T47D (cell line): Measurements from ENCODE around the gene SNX19.
"Not testable (repeated sequence)": the region's sequence is repeated elsewhere in the genome, so short reads cannot be mapped to it uniquely, and the experiment has no call there.

Source experiments
- DNase-seq, 2 experiments: peaks; one replicate each; pipeline versions ENCODE4 v3.0.0 to v3.0.0-alpha.2; 2011 to 2012; ENCODE audit warnings: low read depth in 1 of 2, low spot score in 1 of 2
- JUND ChIP-seq: IDR thresholded peaks from 2 replicates; pipeline ENCODE4 v1.6.1; 2012; ENCODE audit warnings: low read depth
- in situ Hi-C: cut with HindIII; loops from 2 replicates; pipeline ENCODE4 v1.10.0; 2016; ENCODE audit warnings: low sequenced_read_pairs, low pct_unique_long_range_greater_than_20kb

SNX19 gene, protein sequence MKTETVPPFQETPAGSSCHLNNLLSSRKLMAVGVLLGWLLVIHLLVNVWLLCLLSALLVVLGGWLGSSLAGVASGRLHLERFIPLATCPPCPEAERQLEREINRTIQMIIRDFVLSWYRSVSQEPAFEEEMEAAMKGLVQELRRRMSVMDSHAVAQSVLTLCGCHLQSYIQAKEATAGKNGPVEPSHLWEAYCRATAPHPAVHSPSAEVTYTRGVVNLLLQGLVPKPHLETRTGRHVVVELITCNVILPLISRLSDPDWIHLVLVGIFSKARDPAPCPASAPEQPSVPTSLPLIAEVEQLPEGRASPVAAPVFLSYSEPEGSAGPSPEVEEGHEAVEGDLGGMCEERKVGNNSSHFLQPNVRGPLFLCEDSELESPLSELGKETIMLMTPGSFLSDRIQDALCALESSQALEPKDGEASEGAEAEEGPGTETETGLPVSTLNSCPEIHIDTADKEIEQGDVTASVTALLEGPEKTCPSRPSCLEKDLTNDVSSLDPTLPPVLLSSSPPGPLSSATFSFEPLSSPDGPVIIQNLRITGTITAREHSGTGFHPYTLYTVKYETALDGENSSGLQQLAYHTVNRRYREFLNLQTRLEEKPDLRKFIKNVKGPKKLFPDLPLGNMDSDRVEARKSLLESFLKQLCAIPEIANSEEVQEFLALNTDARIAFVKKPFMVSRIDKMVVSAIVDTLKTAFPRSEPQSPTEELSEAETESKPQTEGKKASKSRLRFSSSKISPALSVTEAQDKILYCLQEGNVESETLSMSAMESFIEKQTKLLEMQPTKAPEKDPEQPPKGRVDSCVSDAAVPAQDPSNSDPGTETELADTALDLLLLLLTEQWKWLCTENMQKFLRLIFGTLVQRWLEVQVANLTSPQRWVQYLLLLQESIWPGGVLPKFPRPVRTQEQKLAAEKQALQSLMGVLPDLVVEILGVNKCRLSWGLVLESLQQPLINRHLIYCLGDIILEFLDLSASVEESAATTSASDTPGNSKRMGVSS

DNA sequence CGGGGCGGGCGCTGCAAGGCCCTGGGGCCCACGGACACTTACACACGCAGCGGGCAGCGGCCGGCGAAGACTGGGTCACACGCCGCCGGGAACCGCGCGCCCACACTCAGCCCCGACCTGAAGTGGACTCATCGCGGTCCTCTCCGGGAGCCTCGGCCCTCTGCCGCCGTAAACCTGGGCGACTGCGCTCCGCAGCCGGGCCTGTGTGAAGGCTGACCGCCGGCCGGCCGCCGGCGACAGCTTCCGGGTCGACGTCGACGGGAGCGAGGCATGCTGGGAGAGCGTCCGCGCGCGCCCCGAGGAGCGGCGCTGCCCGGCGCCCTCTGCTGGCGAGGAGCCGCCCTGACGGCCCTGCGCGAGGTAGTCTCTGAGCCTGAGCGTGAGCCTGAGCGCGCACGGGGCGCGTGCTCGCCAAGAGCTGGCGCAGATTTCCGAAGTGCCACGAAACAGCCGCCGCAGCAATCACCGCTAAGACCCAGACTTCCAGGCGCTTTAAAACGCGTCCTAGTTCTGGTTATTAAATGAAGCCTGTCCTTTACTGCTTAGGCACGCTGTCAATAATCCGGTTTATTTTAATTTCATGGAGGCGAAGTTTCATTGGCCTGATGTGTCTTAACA, at the start of gene SNX19:
SNX19 (minus strand) TSS at position 242 of the 618 bp plus-strand sequence. CDS start 540 bp downstream, outside the sequence.
- no peak for TF ChIP-seq JUND
- peak; percentile 97 to 99 for DNase-seq
- in situ Hi-C loops, result no loop called here

- no peak for TF ChIP-seq JUND
- in situ Hi-C loops, result no loop called here
- no peak for DNase-seq
Measured at GRCh38 chr11:130964058-130964792, 47.9 kb upstream of the SNX19 start.

DNA sequence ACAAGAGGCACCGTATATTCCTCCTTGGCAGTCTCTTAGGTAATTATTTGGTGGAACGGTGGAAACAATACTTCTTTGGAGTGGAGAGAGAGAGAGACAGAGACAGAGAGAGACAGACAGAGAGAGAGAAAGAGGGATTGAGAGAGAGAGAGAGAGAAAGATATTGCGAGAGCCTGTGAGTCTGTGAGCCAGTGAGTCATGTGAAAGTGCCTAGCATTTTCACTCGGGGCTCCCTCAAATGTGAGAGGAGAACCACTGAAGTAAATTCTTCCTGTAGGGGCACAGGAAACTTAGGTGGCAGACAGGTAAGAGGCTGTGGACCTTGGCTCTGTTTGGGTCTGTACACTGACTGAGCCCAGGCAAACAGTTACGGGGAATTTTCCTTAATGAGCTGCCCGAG, 31.6 kb upstream of the SNX19 start:
- TF ChIP-seq JUND, result no peak
- in situ Hi-C loops, result no loop called here
- no peak for DNase-seq

GRCh38 chr11:130947481-130947880, 31.2 kb upstream of the SNX19 start:
- in situ Hi-C loops, result no loop called here
- no peak for DNase-seq
- TF ChIP-seq JUND, result no peak

- TF ChIP-seq JUND, result no peak
- DNase-seq, result no peak
- in situ Hi-C loops, result no loop called here
Measured at GRCh38 chr11:130947058-130947457, 30.8 kb upstream of the SNX19 start.

- no peak for TF ChIP-seq JUND
- in situ Hi-C loops, result no loop called here
- no peak for DNase-seq
Measured at GRCh38 chr11:130945896-130946295, 29.6 kb upstream of the SNX19 start.

DNA sequence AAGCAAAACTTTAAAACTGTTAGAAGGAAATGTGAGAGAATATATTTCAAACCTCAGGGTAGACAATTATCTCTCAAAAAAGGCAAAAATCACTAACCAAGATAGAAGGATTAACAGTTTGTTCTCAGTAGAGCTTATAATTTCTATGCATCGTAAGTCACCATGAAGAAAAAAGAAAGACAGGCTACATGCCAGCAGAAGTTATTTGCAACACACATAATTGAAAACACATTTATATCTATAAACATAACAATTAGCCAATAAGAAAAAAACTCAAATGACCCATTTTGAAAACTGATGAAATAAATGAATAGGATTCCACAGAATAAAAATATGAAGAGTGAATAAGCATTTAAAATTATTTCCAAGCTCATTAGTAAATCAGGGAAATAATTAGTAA, 24.4 kb upstream of the SNX19 start:
- no peak for DNase-seq
- in situ Hi-C loops, result no loop called here
- TF ChIP-seq JUND, result no peak

DNA sequence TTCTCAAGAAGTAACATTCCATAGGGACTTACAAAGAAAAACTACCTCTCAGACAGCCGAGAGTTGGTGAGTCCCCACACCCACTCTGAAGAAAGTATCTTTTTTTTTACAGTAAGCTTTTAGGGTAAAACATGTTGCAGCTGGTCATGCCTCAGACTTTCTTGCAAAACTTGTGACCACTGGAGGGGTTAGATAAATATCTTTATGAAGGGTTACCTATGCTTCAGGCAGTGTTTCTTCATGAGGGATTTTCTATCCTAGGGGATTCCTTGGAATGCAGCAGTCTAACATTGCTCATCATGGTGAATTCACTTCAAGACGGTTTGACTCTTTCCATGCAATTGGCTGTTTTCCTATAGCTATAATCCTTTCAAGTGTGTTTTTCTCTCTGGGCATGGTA, 20.8 kb upstream of the SNX19 start:
- TF ChIP-seq JUND, result no peak
- DNase-seq, result no peak
- in situ Hi-C loops, result no loop called here

GRCh38 chr11:130932086-130932712, 15.9 kb upstream of the SNX19 start:
- TF ChIP-seq JUND, result no peak
- in situ Hi-C loops, result no loop called here
- no peak for DNase-seq

- no peak for TF ChIP-seq JUND
Measured at GRCh38 chr11:130924750-130925149, 8.5 kb upstream of the SNX19 start.

DNA sequence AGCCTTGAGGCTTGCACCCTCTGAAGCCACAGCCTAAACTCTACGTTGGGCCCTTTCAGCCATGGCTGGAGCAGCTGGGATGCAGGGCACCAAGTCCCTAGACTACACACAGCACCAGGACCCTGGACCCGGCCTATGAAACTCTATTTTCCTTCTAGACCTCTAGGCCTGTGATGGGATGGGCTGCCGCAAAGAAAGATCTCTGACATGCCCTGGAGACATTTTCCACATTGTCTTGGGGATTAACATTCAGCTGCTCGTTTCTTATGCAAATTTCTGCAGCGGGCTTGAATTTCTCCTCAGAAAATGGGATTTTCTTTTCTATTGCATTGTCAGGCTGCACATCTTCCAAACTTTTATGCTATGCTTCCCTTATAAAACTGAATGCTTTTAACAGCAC, 4.3 kb upstream of the SNX19 start:
- in situ Hi-C loops, result not testable (repeated sequence)

More at GRCh38 chr11:130924750-130925149, 8.5 kb upstream of the SNX19 start:
- DNase-seq, result no peak
- in situ Hi-C loops, result no loop called here

DNA sequence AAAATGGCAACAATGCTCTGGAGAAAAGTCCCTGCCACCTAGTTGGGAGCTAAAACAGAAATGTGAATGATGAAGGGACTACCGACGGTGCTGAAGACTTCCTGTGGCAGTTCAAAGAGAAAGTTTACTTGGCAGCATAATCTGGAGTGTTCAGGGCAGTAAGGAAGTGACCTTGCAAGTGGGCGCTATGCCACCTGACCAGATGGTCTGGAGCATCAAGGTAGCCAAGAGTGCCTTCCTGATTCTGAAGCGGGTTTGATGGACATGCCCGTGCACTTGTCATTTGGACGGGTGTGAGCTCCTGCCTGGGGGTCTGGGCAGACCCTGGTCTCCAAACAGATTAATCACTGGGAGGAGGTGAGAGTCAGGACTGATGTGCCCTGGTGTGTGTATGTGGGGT, 1.8 kb upstream of the SNX19 start:
- no peak for DNase-seq
- TF ChIP-seq JUND, result no peak
- in situ Hi-C loops, result no loop called here

More for the DNA sequence above, 4.3 kb upstream of the SNX19 start:
- not testable (repeated sequence) for DNase-seq
